IMR-90 (cell line): Measurements from ENCODE around the gene IFT74. TPM values are rescaled to one million over a fixed set of nuclear protein-coding genes. Genes with fewer than 3 reads are reported as not detected.

ENCODE experiments used
- ATAC-seq: fragments of 200-7000 bp; cut with Tn5 transposase; 2 replicates; pipeline ENCODE4 v1.9.1; 2020; ENCODE audit warnings: low read depth, mild to moderate bottlenecking, moderate library complexity
- BruUV-seq: library from RNA; stranded (reverse); fragments of 400-500 nt; replicated peaks from 2 replicates; lab custom pipeline; 2021; lab: Mats Ljungman, UMichigan
- CTCF ChIA-PET: fragments of 300-600 bp; formaldehyde crosslinking; extraction: SDS; loops from one replicate; lab custom pipeline; 2021; ENCODE audit warnings: antibody characterized with exemption; lab: Yijun Ruan, JAX
- POLR2A ChIA-PET: fragments of 300-600 bp; sonication (Branson Sonifier 250); formaldehyde crosslinking; loops from one replicate; lab custom pipeline; 2022; ENCODE audit warnings: antibody characterized with exemption; ENCODE audit not compliant: unreplicated experiment; lab: Charles Lee
- DNase-seq: peaks from one replicate; pipeline ENCODE4 v3.0.0; 2013
- H2AFZ ChIP-seq: replicated peaks from 2 replicates; pipeline ENCODE3; 2013; ENCODE audit warnings: low read length, mild to moderate bottlenecking; ENCODE audit not compliant: poor library complexity
- H2AK5ac ChIP-seq: 2 replicates; pipeline ENCODE4 v1.6.1; 2013; ENCODE audit warnings: low read depth, low read length, inconsistent platforms
- H2AK9ac ChIP-seq: replicated peaks from 2 replicates; pipeline ENCODE3; 2013; ENCODE audit warnings: mild to moderate bottlenecking, low read depth, low read length, moderate library complexity; ENCODE audit not compliant: poor library complexity
- H2BK120ac ChIP-seq: 2 replicates; pipeline ENCODE4 v1.6.1; 2013; ENCODE audit warnings: low read depth, low read length, inconsistent platforms
- H2BK15ac ChIP-seq: 3 replicates; pipeline ENCODE4 v1.6.1; 2013; ENCODE audit warnings: low read depth, low read length, inconsistent platforms
- H2BK20ac ChIP-seq: 2 replicates; pipeline ENCODE4 v1.6.1; 2013; ENCODE audit warnings: low read depth, mild to moderate bottlenecking, inconsistent platforms, low read length, moderate library complexity
- H2BK5ac ChIP-seq: 2 replicates; pipeline ENCODE4 v1.6.1; 2013; ENCODE audit warnings: mild to moderate bottlenecking, low read depth, low read length, inconsistent platforms; ENCODE audit not compliant: poor library complexity, severe bottlenecking
- H3K14ac ChIP-seq: replicated peaks from 2 replicates; pipeline ENCODE4 v1.6.1; 2013; ENCODE audit warnings: low read depth, low read length, inconsistent platforms
- H3K18ac ChIP-seq: 2 replicates; pipeline ENCODE4 v1.6.1; 2013; ENCODE audit warnings: low read depth, low read length, control low read depth
- H3K23ac ChIP-seq: 2 replicates; pipeline ENCODE4 v1.6.1; 2013; ENCODE audit warnings: low read depth, low read length, inconsistent platforms
- H3K27ac ChIP-seq: 2 replicates; pipeline ENCODE4 v1.5.1; 2013; ENCODE audit warnings: mild to moderate bottlenecking, control low read depth, low read length; ENCODE audit not compliant: insufficient read depth
- H3K27me3 ChIP-seq: 2 replicates; pipeline ENCODE4 v1.6.1; 2013; ENCODE audit warnings: low read length; ENCODE audit not compliant: control insufficient read depth, insufficient read depth
- H3K36me3 ChIP-seq: 2 replicates; pipeline ENCODE4 v1.6.1; 2013; ENCODE audit warnings: low read length, mixed read lengths; ENCODE audit not compliant: control insufficient read depth, insufficient read depth
- H3K4ac ChIP-seq: 2 replicates; pipeline ENCODE4 v1.6.1; 2013; ENCODE audit warnings: low read depth, low read length, inconsistent platforms
- H3K4me1 ChIP-seq: 2 replicates; pipeline ENCODE4 v1.6.1; 2013; ENCODE audit warnings: low read length, mixed read lengths; ENCODE audit not compliant: control insufficient read depth, insufficient read depth
- H3K4me2 ChIP-seq: 2 replicates; pipeline ENCODE4 v1.6.1; 2013; ENCODE audit warnings: low read depth, mild to moderate bottlenecking, control low read depth, low read length, moderate library complexity
- H3K4me3 ChIP-seq: 2 replicates; pipeline ENCODE4 v1.5.1; 2013; ENCODE audit warnings: low read depth, mild to moderate bottlenecking, control low read depth, low read length, moderate library complexity; ENCODE audit not compliant: insufficient read depth
- H3K56ac ChIP-seq: 2 replicates; pipeline ENCODE4 v1.6.1; 2013; ENCODE audit warnings: low read length, inconsistent platforms; ENCODE audit not compliant: insufficient read depth; ENCODE audit errors: extremely low read depth
- H3K79me1 ChIP-seq, 2 experiments: 2 replicates each; pipeline ENCODE4 v1.6.1; 2013; ENCODE audit warnings: low read length in 2 of 2, inconsistent platforms in 1 of 2, low read depth in 1 of 2
- H3K9ac ChIP-seq: 2 replicates; pipeline ENCODE4 v1.6.1; 2013; ENCODE audit warnings: low read depth, low read length, control low read depth
- H3K9me1 ChIP-seq: 2 replicates; pipeline ENCODE4 v1.6.1; 2013; ENCODE audit warnings: low read length, inconsistent platforms; ENCODE audit not compliant: insufficient read depth
- H3K9me3 ChIP-seq: 2 replicates; pipeline ENCODE4 v1.6.1; 2013; ENCODE audit warnings: low read length; ENCODE audit not compliant: control insufficient read depth, insufficient read depth
- H4K20me1 ChIP-seq: 2 replicates; pipeline ENCODE4 v1.6.1; 2013; ENCODE audit warnings: low read length, inconsistent platforms; ENCODE audit not compliant: insufficient read depth
- H4K5ac ChIP-seq: 2 replicates; pipeline ENCODE4 v1.6.1; 2013; ENCODE audit warnings: mild to moderate bottlenecking, low read depth, low read length, control low read depth
- H4K8ac ChIP-seq, 2 experiments: 2 replicates each; pipeline ENCODE4 v1.6.1; 2013; ENCODE audit warnings: low read depth in 2 of 2, low read length in 2 of 2, control low read depth in 1 of 2, inconsistent platforms in 1 of 2
- H4K91ac ChIP-seq: 2 replicates; pipeline ENCODE4 v1.6.1; 2013; ENCODE audit warnings: low read depth, low read length, inconsistent platforms; ENCODE audit not compliant: insufficient read depth
- BHLHE40 ChIP-seq: fragments of 150-350 bp; IDR thresholded peaks from 2 replicates; pipeline ENCODE4 v1.6.1; 2016; ENCODE audit warnings: mild to moderate bottlenecking, low read depth, low read length
- CEBPB ChIP-seq: IDR thresholded peaks from 2 replicates; pipeline ENCODE4 v1.6.1; 2012; ENCODE audit warnings: low read depth, low read length, improper control_type of control experiment
- CHD1 ChIP-seq: IDR thresholded peaks from 2 replicates; pipeline ENCODE4 v1.6.1; 2012; ENCODE audit warnings: low read depth, low read length, improper control_type of control experiment
- FOS ChIP-seq: fragments of 150-350 bp; IDR thresholded peaks from 2 replicates; pipeline ENCODE4 v1.6.1; 2016; ENCODE audit warnings: low read depth, low read length
- MAFK ChIP-seq: IDR thresholded peaks from 2 replicates; pipeline ENCODE4 v1.6.1; 2012; ENCODE audit warnings: low read depth, low read length, improper control_type of control experiment
- NFE2L2 ChIP-seq: fragments of 150-350 bp; IDR thresholded peaks from 2 replicates; pipeline ENCODE4 v1.6.1; 2016; ENCODE audit warnings: low read depth, mild to moderate bottlenecking, low read length
- POLR2A ChIP-seq: IDR thresholded peaks from 2 replicates; pipeline ENCODE4 v1.6.1; 2012; ENCODE audit warnings: mild to moderate bottlenecking, low read depth, low read length
- RAD21 ChIP-seq: IDR thresholded peaks from 2 replicates; pipeline ENCODE4 v1.6.1; 2012; ENCODE audit warnings: low read length, improper control_type of control experiment
- RFX5 ChIP-seq: IDR thresholded peaks from 2 replicates; pipeline ENCODE4 v1.8.0; 2012; ENCODE audit warnings: low read depth, mild to moderate bottlenecking, low read length, moderate library complexity
- SMC3 ChIP-seq: fragments of 150-350 bp; IDR thresholded peaks from 2 replicates; pipeline ENCODE4 v1.6.1; 2016; ENCODE audit warnings: low read depth, mild to moderate bottlenecking, antibody characterized with exemption, low read length, moderate library complexity
- WGBS, 2 experiments: methylation state at CpG; one replicate each; pipeline versions ENCODE4 v1.1.5 to v1.1.7; 2013; ENCODE audit warnings: missing lambda C conversion rate in 2 of 2; ENCODE audit not compliant: insufficient read length in 1 of 2; ENCODE audit errors: extremely low coverage in 2 of 2; 5-methylcytosine and 5-hydroxymethylcytosine counted together
- dilution Hi-C: fragments of 300-500 bp; cut with HindIII; formaldehyde crosslinking; loops from one replicate; pipeline ENCODE4 v1.14.3; 2018; ENCODE audit warnings: low sequenced_read_pairs; ENCODE audit not compliant: unreplicated experiment
- in situ Hi-C: fragments of 300-500 bp; cut with MboI; formaldehyde crosslinking; loops from 3 replicates; pipeline ENCODE4 v1.14.3; 2019; ENCODE audit warnings: low sequenced_read_pairs, inconsistent platforms, mixed read lengths
- intact Hi-C: fragments of 100-400 bp; cut with micrococcal nuclease; formaldehyde crosslinking; loops from 2 replicates; pipeline ENCODE4 v1.10.0; 2022
- polyA plus RNA-seq, 3 experiments: library from polyadenylated mRNA; depleted of rRNA; stranded (reverse); fragments of >200 nt; gene quantifications; 2 replicates each; pipeline ENCODE4 v1.2.3, GENCODE V29; 2012; ENCODE audit warnings: low replicate concordance in 1 of 3
- total RNA-seq: library from RNA; depleted of rRNA; stranded (reverse); fragments of >200 nt; gene quantifications from 2 replicates; pipeline ENCODE4 v1.2.3, GENCODE V29; 2012
- TF ChIP-seq, protein P1 (sequence below): fragments of 150-350 bp; IDR thresholded peaks from 2 replicates; pipeline ENCODE4 v1.6.1; 2017; ENCODE audit warnings: mild to moderate bottlenecking, antibody characterized with exemption, low read length, low read depth

Gene IFT74
- total and polyA plus RNA-seq, 2 of the 4 experiments (the other 2 are of a cell fraction), result 4.6 to 12.2 TPM

DNA sequence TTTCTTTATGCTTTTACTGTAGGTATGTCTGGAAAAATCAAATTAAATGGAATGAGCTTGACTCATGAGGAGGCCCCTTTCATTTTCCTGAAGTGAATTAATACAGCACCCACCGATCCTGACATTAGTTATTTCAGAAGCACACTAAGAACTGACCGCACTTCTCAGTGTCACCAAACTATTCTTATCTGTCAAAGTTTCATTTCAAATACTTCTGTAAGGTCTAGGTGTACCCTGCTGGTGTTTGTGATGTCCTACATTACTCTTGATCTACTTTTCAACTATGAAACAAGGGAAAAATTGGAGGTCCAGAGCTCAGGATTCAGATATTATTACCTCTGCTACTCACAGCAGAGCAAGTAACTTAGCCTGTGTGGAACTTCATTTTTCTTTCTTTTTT lies 151.0 kb downstream of the IFT74 start:
- no peak overlapping the region for H2BK15ac ChIP-seq
- H3K36me3 ChIP-seq, result 0 out of 2 replicates have a peak, but pooled peaks cover under 1% of the 10 kb centered on the region
- peak overlapping the region; percentile 3; the same call in 1 of the 2 replicates for H2BK120ac ChIP-seq
- no peaks in the 10 kb centered on the region for H3K9me3 ChIP-seq
- POLR2A ChIA-PET, result interaction anchor here (0.7 kb wide), 1 partner anchor 11 kb away, joined by 13 read pairs; no protein-coding TSS in a partner anchor
- no peaks in the 10 kb centered on the region for H3K27me3 ChIP-seq
- CTCF ChIA-PET, result interaction anchor here (0.6 to 1.4 kb wide), 2 partner anchors 12 to 217 kb away, joined by 5 to 10 read pairs; no protein-coding TSS in a partner anchor
- H3K56ac ChIP-seq, result no peak overlapping the region
- DNase-seq (no peak), ATAC-seq (no peak)
- in situ Hi-C loops, result no loop called here
- TF ChIP-seq CHD1, result no peak
- TF ChIP-seq POLR2A, result no peak
- TF ChIP-seq RAD21, result no peak
- TF ChIP-seq CEBPB, result no peak
- no peak for TF ChIP-seq BHLHE40
- no peak for TF ChIP-seq MAFK
- TF ChIP-seq, protein P1, sequence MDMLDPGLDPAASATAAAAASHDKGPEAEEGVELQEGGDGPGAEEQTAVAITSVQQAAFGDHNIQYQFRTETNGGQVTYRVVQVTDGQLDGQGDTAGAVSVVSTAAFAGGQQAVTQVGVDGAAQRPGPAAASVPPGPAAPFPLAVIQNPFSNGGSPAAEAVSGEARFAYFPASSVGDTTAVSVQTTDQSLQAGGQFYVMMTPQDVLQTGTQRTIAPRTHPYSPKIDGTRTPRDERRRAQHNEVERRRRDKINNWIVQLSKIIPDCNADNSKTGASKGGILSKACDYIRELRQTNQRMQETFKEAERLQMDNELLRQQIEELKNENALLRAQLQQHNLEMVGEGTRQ, result no peak
- TF ChIP-seq FOS, result no peak
- TF ChIP-seq RFX5, result no peak
- no peak for TF ChIP-seq NFE2L2
- TF ChIP-seq SMC3, result no peak
- H4K5ac ChIP-seq, result no peak overlapping the region
- H3K4ac ChIP-seq, result no peak overlapping the region
- H3K14ac ChIP-seq, result no peak overlapping the region
- no CpG with 5 or more reads among the region's 2 CpGs for WGBS, 2 experiments
- H4K8ac ChIP-seq, result peak overlapping the region in 1 of 2 experiments; percentile 1; a peak in 1 of 4 replicates
- no peak overlapping the region for H3K23ac ChIP-seq
- dilution Hi-C loops, result no loop called here
- H3K4me3 ChIP-seq, result no peak overlapping the region
- H2BK20ac ChIP-seq, result no peak overlapping the region
- no peak overlapping the region for H2AK5ac ChIP-seq
- H4K91ac ChIP-seq, result no peak overlapping the region
- no TSS peak for BruUV-seq
- H4K20me1 ChIP-seq, result no peaks in the 10 kb centered on the region
- H3K18ac ChIP-seq, result no peak overlapping the region
- H2AK9ac ChIP-seq, result no peak overlapping the region
- no peak overlapping the region for H3K4me2 ChIP-seq
- H3K27ac ChIP-seq, result no peak overlapping the region
- peaks cover 2 to 20% of the 10 kb centered on the region in 2 experiments; a peak in 3 of 4 replicates for H3K79me1 ChIP-seq
- H3K4me1 ChIP-seq, result peaks cover 11% of the 10 kb centered on the region
- no peak overlapping the region for H2BK5ac ChIP-seq
- intact Hi-C loops, result no loop called here
- H2AFZ ChIP-seq, result no peak overlapping the region
- H3K9me1 ChIP-seq, result no peaks in the 10 kb centered on the region
- no peak overlapping the region for H3K9ac ChIP-seq
